SIG-M5 treated with dmso at 0.1 percent for 504 hours (cell line): ENCODE measurements around the gene ALDH4A1.

Experiments used
- DNase-seq: peaks from one replicate; lab custom pipeline; 2025; ENCODE audit not compliant: unreplicated experiment; lab: John Stamatoyannopoulos, UW

The ALDH4A1 gene

DNA sequence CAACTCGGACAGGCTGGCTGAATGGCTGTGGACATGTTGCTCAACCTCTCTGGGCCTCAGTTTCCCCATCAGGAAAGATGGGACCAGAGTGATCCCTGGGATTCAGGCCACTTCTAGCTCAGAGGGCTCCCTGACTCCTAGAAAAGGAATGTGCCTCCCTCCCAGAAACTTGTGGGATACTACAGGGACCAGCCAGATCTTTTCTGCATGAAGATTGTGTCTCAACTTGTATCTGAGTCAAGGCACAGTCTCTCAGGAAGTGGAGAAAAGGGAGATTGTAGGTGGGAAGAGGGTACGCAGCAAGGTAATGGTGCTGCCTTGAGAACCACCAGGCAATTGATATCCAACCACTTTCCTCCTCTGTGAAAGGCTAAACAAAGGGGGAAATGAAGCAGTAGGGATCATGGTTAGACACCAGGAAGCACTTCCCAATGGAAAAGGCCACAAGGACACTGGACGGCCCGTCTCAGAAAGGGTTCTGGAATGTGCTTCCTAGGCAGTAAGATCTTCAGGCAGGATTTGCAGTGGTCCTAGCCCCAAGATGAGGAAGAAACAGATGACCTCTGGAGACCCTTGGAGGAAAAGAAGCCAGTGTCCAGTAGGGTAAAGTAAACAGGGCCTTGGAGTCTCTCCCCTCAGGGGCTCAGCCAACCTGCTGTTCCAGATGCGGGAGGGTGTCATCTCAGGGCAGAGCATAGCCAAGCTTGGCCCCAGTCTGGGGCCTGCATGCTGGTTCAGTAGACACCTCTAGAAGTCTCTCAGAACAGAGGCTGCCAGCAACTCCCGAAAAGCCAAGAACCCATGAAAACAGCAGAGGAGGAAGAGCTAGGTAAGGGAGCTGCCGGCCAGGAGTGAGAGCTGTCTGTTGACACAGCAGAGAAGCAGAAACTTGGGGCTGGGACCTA lies 37.3 kb upstream of the ALDH4A1 start:
- no peak for DNase-seq

GRCh38 chr1:18938707-18939070 lies 36.3 kb upstream of the ALDH4A1 start:
- no peak for DNase-seq

DNA sequence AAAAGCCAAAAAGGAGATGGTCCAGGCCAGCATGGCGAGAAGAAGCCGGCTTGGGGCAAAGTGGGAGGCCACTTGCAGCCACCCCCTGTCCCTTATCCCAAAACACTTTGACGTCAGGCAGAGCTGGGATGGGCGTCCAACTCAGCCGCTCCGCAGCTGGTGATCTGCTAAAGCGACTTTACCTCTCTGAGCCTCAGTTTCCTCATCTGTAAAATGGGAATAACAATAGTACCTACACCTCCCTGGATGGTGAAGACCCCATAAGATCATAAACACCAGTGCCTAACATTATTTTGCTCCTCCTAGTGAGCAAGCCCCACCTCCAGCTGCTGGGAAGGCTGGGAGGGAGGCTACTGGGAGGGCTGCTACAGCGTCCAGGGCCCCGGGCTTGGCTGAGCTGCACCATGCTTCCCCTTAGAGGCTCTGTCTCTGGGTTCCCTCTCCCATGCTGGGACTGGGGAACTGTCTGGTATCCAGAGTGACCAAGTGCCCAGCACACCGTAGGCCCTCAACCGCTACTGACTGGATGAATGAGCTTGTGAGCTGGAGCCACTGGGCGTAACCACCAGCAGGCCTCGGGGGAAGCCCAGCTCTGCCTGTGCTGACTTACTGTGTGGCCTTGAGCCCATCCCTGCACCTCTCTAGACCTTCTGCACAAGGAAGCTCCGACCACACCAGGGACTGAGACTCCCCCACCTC lies 35.8 kb upstream of the ALDH4A1 start:
- DNase-seq, result no peak

- no peak for DNase-seq
These were observed 35.2 kb upstream of the ALDH4A1 start for GRCh38 chr1:18937539-18937938.

GRCh38 chr1:18936814-18937481 lies 34.6 kb upstream of the ALDH4A1 start:
- DNase-seq, result no peak

DNA sequence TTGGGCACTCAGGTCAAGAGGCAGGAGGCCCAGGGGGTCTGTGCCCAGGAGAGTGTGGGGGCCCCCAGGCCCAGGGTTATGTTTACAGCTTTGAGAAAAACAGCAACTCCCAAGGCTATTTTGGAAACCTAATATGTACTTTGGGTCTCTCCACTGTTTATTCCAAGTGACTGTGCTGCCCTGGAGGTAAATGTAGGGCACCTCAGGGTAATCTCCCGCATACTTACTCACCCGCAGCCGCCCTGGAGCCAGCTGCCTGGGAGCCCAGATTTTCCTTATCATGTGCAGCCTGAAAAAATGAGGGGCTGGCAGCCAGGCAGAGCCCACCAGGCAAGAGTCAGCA lies 34.1 kb upstream of the ALDH4A1 start:
- DNase-seq, result no peak

DNA sequence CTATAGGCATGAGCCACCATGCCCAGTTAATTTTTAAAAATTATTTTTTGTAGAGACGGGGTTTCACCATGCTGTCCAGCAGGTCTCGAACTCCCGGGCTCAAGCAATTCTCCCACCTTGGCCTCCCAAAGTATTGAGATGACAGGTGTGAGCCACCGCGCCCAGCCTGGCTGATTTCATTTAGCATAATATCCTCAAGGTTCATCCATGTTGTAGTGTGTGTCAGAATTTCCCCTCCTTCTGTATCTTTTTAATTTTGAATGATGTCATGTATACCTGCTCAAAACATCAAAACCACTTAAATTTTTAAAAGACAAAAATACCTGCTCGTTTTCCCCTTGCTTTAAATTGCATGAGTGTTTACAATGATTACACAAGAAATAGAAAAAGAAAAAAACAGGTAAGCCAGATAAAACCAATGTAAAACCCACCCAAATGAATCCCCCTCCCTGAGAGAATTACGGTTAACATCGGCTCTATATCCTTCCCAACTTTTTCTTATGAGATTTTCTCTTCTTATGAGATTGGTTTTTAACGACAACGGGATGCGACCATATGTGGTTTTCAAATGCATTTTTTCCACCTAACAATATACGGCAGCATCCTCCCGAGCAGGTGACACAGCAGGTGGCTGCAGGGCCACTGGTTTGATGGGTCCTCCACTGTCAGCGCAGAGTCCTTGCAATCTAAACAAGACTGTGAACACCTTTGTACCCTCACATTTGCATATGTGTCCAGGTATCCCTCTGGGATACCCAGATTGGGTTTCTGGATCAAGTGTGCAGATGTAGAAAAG lies 32.0 kb upstream of the ALDH4A1 start:
- no peak for DNase-seq

DNA sequence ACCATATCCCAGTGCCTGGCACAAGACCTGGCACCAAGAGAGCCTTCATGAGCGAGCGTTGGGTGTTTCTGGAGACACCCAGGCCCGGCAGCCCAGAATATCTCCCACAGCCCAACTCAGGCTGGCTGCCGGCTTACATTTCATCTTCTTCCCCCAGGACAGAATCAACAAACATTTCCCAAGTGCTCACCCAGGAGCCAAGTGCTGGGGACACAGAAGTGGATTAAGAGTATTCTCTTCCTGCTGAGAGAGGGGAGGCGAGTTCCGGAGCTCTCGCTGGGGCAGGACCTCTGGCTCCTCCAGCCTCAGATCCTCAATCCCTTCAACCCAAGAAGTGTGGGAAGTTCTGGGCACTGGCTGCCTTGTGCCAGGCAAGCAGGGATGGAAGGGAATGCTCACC lies 30.5 kb upstream of the ALDH4A1 start:
- no peak for DNase-seq

DNA sequence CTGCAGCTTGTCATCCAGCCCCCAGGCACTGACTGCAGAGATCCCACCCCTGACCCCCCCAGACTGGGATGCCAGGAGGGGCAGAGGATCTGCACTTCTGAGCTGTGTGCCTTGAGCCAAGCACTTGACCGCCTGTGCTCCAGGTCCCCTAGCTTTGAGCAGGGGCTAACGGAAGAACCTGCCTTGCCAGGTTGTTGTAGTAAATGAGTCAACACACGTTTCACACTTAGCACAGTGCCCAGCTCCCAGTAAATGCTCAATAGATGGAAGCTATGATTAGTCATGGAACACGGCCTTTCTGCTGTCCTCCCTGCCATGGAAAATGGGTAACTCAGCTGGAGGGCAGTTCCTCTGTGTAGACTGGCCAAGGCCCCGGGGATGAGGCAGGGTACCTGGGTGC lies 30.0 kb upstream of the ALDH4A1 start:
- no peak for DNase-seq

- no peak for DNase-seq
These were observed 29.4 kb upstream of the ALDH4A1 start for GRCh38 chr1:18931730-18932129.

DNA sequence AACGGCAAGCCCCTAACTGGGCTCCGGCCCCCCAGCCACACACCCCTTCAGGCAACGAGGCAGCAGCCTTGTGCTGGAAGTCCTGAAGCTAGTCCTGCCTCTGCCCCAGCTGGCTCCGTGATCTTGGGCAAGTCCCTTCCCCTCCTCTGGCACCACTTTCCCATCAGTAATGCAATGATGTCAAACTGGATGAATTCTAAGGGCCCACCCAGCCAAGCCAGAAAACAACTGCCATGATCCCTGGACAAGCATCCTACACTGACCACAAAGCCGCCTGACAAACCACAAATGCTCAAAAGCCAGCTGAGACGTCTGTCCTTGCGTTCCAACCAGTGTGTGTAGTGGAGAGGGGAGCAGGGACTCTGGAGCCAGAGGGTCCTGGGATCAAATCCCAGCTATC lies 27.3 kb upstream of the ALDH4A1 start:
- no peak for DNase-seq

DNA sequence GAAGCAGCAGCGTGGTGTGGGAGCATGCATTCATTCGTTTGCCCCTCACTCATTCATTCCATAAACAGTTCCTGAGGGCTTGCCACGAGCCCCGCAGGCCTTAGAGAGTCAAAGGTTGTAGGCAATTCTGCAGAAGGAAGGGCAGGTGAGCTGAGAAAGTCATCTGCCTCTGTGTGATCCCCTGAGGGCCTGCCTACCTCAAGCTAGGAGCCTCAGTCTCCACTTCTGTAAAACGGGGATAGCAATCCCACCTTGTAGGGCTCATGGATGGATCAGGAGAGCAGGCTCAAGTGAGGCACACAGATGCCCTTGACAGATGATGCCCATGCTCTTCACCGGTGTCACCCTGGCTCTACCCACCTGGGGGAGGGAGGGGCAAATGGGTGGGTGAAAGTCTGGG lies 26.6 kb upstream of the ALDH4A1 start:
- DNase-seq, result no peak

GRCh38 chr1:18928406-18928805 lies 26.1 kb upstream of the ALDH4A1 start:
- DNase-seq, result no peak

DNA sequence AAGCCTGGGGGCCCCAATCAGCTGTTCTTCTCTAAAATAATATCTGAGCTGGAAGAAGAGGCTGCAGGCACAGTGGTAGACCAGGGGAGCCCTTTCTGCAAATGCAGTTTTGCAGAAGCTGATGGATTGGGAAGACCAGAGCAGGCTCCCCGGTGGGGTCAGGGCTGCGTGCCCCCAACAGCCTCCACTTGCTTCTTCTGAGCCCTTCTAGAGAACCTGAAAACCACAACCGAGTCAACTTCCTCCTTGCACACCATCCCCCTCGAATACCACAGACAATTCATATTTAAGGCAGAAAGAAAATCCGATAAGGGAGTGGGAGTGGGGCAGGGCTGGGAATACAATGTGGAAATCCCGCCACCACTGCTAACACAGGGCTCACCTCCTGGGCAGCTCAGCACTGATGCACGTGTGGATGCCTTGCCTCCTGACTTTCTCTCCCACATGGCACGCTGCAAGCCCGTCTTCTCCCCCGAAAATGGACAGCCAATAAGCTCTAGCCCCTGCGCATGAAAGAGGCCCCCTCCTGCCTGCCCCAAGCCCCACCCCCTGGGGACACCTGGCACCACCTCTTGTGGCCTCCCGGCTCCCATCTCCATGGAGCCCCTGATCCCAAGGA lies 25.4 kb upstream of the ALDH4A1 start:
- DNase-seq, result peak; percentile 63

GRCh38 chr1:18927082-18927653 lies 24.8 kb upstream of the ALDH4A1 start:
- no peak for DNase-seq

DNA sequence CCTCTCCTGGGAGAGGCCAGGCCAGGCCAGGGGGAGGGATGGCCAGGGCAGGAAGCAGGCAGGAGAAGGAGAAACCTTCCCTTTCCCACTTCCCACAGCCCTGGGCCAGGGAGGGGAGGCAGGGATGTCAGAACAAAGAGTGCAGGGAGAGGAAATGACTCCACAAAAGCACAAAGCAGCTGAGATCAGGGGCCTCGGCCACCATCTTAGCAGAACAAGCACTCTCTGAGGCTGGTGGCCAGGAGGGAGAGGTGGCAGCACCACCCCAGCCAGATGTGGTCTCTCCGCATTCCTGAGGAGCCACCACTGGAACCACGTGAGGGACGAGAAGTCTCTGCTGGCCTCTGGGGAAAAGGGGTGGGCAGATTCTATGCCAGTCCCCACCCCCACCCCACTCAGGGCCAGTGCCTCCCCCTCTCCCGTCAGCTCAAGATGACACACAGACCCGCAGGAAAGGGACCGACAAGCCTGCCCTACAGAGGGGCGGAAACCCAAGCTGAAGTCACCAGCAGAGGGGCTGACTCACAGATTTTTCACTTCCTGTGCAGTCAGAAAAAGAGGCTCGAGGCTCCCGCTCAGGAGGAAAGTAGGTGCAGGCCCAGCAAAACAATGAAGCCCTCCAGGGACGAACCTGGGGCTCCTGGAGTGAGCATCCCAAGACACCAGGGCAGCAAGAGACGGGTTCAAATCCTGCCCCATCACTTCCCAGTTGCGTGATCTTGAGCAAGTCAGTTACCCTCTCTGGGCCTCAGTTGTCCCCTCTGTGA lies 24.1 kb upstream of the ALDH4A1 start:
- DNase-seq, result peak; percentile 81

DNA sequence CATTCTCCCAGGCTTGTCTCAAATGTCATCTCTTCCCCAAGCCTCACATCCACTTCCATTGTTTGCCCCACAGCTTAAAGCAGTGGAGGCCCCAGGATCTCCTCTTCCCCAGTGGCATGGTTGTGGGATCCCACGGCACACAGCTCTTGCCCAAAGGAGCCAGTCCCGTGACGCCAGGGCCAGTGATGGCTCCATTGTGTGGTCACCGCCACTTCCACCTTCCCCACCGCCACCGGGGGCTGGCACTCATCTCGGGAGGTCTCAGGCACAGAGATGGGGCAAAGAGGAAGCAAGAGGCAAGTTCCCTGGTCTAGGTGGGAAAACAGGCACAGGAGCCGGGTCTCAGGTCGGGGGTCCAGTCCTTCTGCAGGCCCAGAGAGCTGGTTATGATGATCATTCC lies 22.9 kb upstream of the ALDH4A1 start:
- DNase-seq, result no peak

GRCh38 chr1:18924221-18924691 lies 21.9 kb upstream of the ALDH4A1 start:
- no peak for DNase-seq

GRCh38 chr1:18923756-18924211 lies 21.4 kb upstream of the ALDH4A1 start:
- DNase-seq, result no peak
